Measurements from ENCODE around the gene CYSTM1. TPM values are rescaled to one million over a fixed set of nuclear protein-coding genes. Genes with fewer than 3 reads are reported as not detected.

CYSTM1 gene
- total RNA-seq, 3 donors from 2014 or later (not counting 1 experiment from before 2014, with no cell fraction given) = 3.9 to 4.9 (median 4.2) TPM

DNA sequence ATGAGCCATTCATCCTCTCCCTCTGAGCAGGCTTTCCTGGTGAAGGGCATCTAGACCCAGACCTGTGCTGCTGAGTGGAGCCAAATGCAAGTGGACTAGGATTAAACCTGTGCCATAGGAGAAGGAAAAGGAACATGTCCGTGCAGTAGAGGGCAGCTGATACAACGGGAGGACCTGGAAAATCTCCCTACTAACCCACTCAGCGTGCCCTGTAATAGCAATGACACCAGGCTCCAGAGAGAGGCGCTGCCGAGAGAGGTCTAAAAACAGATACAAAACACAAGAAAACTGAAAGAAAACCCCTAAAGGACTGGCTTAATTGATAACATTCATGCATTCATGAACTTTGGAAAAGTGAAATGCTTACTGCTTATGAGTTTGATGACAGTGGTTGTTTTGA, 67.1 kb downstream of the CYSTM1 start:
- 95% methylated on average over 5 of the region's 5 CpGs for WGBS (ENCODE audit: insufficient coverage)
- Mint-ChIP-seq H3K4me1 (peaks cover 10 to 12% of the 10 kb centered on the region in 2 donors), H3K36me3 (no peaks in the 10 kb centered on the region), H3K9me3 (no peaks in the 10 kb centered on the region), H3K27me3 (ENCODE audit: low read depth in 2 of 2) (no peaks in the 10 kb centered on the region), H3K4me3 (no peak overlapping the region), H3K27ac (no peak overlapping the region)
- Histone ChIP-seq H3K27ac (ENCODE audit: low read length) (no peak overlapping the region), H3K9me3 (ENCODE audit: control insufficient read depth, insufficient read depth, low read length) (no peaks in the 10 kb centered on the region), H3K27me3 (ENCODE audit: control insufficient read depth, insufficient read depth, low read length) (no peaks in the 10 kb centered on the region), H3K36me3 (ENCODE audit: control insufficient read depth, insufficient read depth, low read length) (peaks cover 8% of the 10 kb centered on the region), H3K4me1 (ENCODE audit: control insufficient read depth, insufficient read depth, low read length) (no peaks in the 10 kb centered on the region), H3K4me3 (ENCODE audit: low read length) (no peak overlapping the region)
- DNase-seq (no peak), ATAC-seq (no peak)
- intact Hi-C loops (cut with micrococcal nuclease) = no loop called here
- TF ChIP-seq, protein P1, sequence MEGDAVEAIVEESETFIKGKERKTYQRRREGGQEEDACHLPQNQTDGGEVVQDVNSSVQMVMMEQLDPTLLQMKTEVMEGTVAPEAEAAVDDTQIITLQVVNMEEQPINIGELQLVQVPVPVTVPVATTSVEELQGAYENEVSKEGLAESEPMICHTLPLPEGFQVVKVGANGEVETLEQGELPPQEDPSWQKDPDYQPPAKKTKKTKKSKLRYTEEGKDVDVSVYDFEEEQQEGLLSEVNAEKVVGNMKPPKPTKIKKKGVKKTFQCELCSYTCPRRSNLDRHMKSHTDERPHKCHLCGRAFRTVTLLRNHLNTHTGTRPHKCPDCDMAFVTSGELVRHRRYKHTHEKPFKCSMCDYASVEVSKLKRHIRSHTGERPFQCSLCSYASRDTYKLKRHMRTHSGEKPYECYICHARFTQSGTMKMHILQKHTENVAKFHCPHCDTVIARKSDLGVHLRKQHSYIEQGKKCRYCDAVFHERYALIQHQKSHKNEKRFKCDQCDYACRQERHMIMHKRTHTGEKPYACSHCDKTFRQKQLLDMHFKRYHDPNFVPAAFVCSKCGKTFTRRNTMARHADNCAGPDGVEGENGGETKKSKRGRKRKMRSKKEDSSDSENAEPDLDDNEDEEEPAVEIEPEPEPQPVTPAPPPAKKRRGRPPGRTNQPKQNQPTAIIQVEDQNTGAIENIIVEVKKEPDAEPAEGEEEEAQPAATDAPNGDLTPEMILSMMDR (IDR thresholded peaks at IDR 0.05) = no peak

DNA sequence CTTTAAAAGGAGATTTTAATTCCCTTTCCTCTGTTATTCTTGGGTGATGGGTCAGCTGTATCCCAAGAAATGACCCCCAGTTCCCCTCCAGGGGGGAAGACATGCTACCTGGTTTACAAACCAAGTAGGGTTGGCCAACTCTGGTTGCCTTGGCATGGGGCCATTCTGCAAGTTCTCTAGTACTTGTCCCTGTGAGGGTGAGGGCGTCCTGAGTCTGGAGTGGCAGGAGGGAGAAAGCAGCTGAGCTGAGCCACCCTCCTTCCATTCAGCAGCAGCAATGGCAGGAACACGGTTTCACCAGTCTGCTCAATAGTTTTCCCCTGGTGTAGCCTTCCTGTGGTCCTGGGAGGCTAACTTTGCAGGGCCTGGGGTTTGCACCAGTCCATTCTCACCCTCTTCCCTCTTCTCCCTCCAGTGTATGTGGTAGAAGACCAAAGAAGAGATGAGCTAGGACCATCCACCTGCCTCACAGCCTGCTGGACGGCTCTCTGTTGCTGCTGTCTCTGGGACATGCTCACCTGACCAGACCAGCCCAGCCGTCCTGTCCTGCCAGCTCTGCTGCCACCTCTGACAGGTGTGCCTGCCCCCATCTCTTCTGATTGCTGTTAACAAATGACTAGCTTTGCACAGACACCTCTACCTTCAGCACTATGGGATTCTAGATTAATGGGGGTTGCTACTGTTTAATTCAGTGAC, 68.0 kb downstream of the CYSTM1 start:
- H3K4me1 ChIP-seq (ENCODE audit: control insufficient read depth, insufficient read depth, low read length) = no peaks in the 10 kb centered on the region
- 94% methylated on average over 4 of the region's 4 CpGs for WGBS (ENCODE audit: insufficient coverage)
- peaks cover 8% of the 10 kb centered on the region for H3K36me3 ChIP-seq (ENCODE audit: control insufficient read depth, insufficient read depth, low read length)
- TF ChIP-seq, protein P1 (IDR thresholded peaks at IDR 0.05) = no peak
- no peak overlapping the region for H3K4me3 ChIP-seq (ENCODE audit: low read length)
- Mint-ChIP-seq H3K27ac (no peak overlapping the region), H3K9me3 (no peaks in the 10 kb centered on the region), H3K36me3 (no peaks in the 10 kb centered on the region), H3K27me3 (ENCODE audit: low read depth in 2 of 2) (no peaks in the 10 kb centered on the region), H3K4me1 (peaks cover 10 to 12% of the 10 kb centered on the region in 2 donors), H3K4me3 (no peak overlapping the region)
- intact Hi-C loops (cut with micrococcal nuclease) = no loop called here
- H3K27ac ChIP-seq (ENCODE audit: low read length) = no peak overlapping the region
- ATAC-seq (no peak), DNase-seq (no peak)
- no peaks in the 10 kb centered on the region for H3K9me3 ChIP-seq (ENCODE audit: control insufficient read depth, insufficient read depth, low read length)
- H3K27me3 ChIP-seq (ENCODE audit: control insufficient read depth, insufficient read depth, low read length) = no peaks in the 10 kb centered on the region

DNA sequence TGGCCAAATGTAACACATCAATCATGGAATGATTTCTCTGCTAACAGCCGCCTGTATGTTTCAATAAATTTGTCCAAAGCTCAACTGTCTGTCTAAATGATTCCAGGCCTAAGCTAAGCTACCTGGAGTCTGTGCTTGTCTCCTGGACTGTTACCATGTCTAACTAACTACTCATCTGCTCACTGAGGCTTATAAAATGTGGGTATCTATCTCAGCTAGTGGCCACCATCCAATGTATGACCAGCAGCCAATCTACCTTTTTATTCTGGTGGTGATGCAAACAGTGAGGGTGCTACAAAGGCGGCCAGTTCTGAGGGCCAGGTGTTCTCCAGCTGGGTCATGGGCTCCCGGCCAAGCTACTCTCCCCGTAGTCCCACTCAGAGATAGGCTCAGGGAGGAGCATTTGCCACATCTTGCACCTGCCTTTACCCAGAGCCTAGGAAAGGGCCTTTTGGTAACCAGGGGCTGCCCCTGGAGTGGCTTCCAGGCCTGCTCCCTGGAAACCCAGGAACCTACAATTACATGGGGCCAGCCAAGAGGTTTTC, 68.8 kb downstream of the CYSTM1 start:
- TF ChIP-seq, protein P1 (IDR thresholded peaks at IDR 0.05) = no peak
- Histone ChIP-seq H3K9me3 (ENCODE audit: control insufficient read depth, insufficient read depth, low read length) (no peaks in the 10 kb centered on the region), H3K27me3 (ENCODE audit: control insufficient read depth, insufficient read depth, low read length) (no peaks in the 10 kb centered on the region), H3K4me1 (ENCODE audit: control insufficient read depth, insufficient read depth, low read length) (no peaks in the 10 kb centered on the region), H3K36me3 (ENCODE audit: control insufficient read depth, insufficient read depth, low read length) (peaks cover 8% of the 10 kb centered on the region), H3K4me3 (ENCODE audit: low read length) (no peak overlapping the region), H3K27ac (ENCODE audit: low read length) (no peak overlapping the region)
- peaks cover 10 to 12% of the 10 kb centered on the region in 2 donors for H3K4me1 Mint-ChIP-seq
- no peak for ATAC-seq
- no peak overlapping the region for H3K27ac Mint-ChIP-seq
- 81% methylated on average over 4 of the region's 4 CpGs for WGBS (ENCODE audit: insufficient coverage)
- no peak overlapping the region for H3K4me3 Mint-ChIP-seq
- no peak for DNase-seq
- no peaks in the 10 kb centered on the region for H3K36me3 Mint-ChIP-seq
- intact Hi-C loops (cut with micrococcal nuclease) = loop anchor here (1.0 kb wide), 1 partner anchor 108 kb away; no protein-coding TSS in a partner anchor
- H3K27me3 Mint-ChIP-seq (ENCODE audit: low read depth in 2 of 2) = no peaks in the 10 kb centered on the region
- no peaks in the 10 kb centered on the region for H3K9me3 Mint-ChIP-seq
